OCI-LY7 (cell line): ENCODE results near the gene PTPN12.
"Not testable (repeated sequence)": the region's sequence is repeated elsewhere in the genome, so short reads cannot be mapped to it uniquely, and the experiment has no call there.

ENCODE experiments used
- CTCF ChIP-seq: fragments of 200-600 bp; sonication (generic); conservative IDR thresholded peaks from 2 replicates; pipeline ENCODE4 v1.5.1; 2014; ENCODE audit warnings: mild to moderate bottlenecking, antibody characterized with exemption, low read length, moderate library complexity, mixed read lengths
- EZH2phosphoT487 ChIP-seq: fragments of 200-600 bp; sonication (generic); IDR thresholded peaks from 2 replicates; pipeline ENCODE4 v1.6.1; 2018; ENCODE audit warnings: low read depth, borderline replicate concordance, mild to moderate bottlenecking, mixed run types, antibody characterized with exemption, low read length, moderate library complexity, mixed read lengths

- TF ChIP-seq CTCF, EZH2phosphoT487: not testable (repeated sequence)
These were observed 3.0 kb upstream of the PTPN12 start for GRCh38 chr7:77534046-77534445.
